ENCODE data around the gene NPSR1. TPM values are rescaled to one million over a fixed set of nuclear protein-coding genes. Genes with fewer than 3 reads are reported as not detected.
A peak's percentile ranks its signal among the peaks of the same experiment; 100 is the strongest.
"Not testable (repeated sequence)": the region's sequence is repeated elsewhere in the genome, so short reads cannot be mapped to it uniquely, and the experiment has no call there.

Gene NPSR1
- total RNA-seq, 2 experiments from 2014 or later: not detected

GRCh38 chr7:34868602-34869001 is 210.6 kb downstream of the NPSR1 start:
- H3K4me1 Mint-ChIP-seq (ENCODE audit: low read depth); POLR2A ChIA-PET; H3K27me3 Mint-ChIP-seq (ENCODE audit: low read depth); H3K27ac Mint-ChIP-seq; DNase-seq; CTCF ChIA-PET; H3K36me3 Mint-ChIP-seq (ENCODE audit: low read depth); ATAC-seq; H3K9me3 Mint-ChIP-seq (ENCODE audit: insufficient read depth); H3K4me3 Mint-ChIP-seq: not testable (repeated sequence)

- H3K4me1 Mint-ChIP-seq (ENCODE audit: low read depth): no peaks in the 10 kb centered on the region
- ChIA-PET POLR2A (no interaction called here), CTCF (no interaction called here)
- no peak overlapping the region for H3K27ac Mint-ChIP-seq
- H3K36me3 Mint-ChIP-seq (ENCODE audit: low read depth): no peaks in the 10 kb centered on the region
- DNase-seq (no peak), ATAC-seq (no peak)
- no peaks in the 10 kb centered on the region for H3K9me3 Mint-ChIP-seq (ENCODE audit: insufficient read depth)
- H3K4me3 Mint-ChIP-seq: no peak overlapping the region
- H3K27me3 Mint-ChIP-seq (ENCODE audit: low read depth): no peaks in the 10 kb centered on the region
Measured at GRCh38 chr7:34869057-34869456, 211.0 kb downstream of the NPSR1 start.

GRCh38 chr7:34870041-34870440 is 212.0 kb downstream of the NPSR1 start:
- H3K4me3 Mint-ChIP-seq; CTCF ChIA-PET; POLR2A ChIA-PET; H3K27ac Mint-ChIP-seq; H3K9me3 Mint-ChIP-seq (ENCODE audit: insufficient read depth); ATAC-seq; H3K36me3 Mint-ChIP-seq (ENCODE audit: low read depth); H3K4me1 Mint-ChIP-seq (ENCODE audit: low read depth); H3K27me3 Mint-ChIP-seq (ENCODE audit: low read depth): not testable (repeated sequence)
- peak; percentile 4 for DNase-seq

- ATAC-seq; CTCF ChIA-PET; H3K4me3 Mint-ChIP-seq; DNase-seq; H3K27me3 Mint-ChIP-seq (ENCODE audit: low read depth); H3K4me1 Mint-ChIP-seq (ENCODE audit: low read depth); POLR2A ChIA-PET; H3K36me3 Mint-ChIP-seq (ENCODE audit: low read depth); H3K9me3 Mint-ChIP-seq (ENCODE audit: insufficient read depth); H3K27ac Mint-ChIP-seq: not testable (repeated sequence)
Measured at GRCh38 chr7:34874329-34874728, 216.3 kb downstream of the NPSR1 start.

DNA sequence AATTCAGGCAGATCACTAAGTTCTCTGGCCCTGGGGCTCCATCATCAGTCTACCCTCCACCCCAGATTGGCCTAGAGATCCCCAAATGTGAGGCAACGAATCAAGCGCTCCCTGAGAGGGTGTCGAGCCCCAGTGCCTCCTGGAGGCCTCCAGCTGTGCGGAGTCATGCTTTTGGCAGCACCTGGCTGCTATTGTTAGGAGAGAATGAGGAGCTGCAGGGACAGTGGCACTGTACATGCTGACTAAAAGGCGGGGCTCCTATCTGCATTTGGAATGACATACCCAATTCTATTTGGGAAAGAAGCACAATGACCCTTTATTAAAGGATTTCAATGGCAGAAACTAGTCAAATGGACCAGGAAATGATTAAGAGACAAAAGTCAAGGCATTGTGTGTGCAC is 217.5 kb downstream of the NPSR1 start:
- CTCF ChIA-PET: no interaction called here
- POLR2A ChIA-PET: no interaction called here
- H3K36me3 Mint-ChIP-seq (ENCODE audit: low read depth): no peaks in the 10 kb centered on the region
- ATAC-seq: no peak
- no peak for DNase-seq
- no peak overlapping the region for H3K27ac Mint-ChIP-seq
- no peaks in the 10 kb centered on the region for H3K27me3 Mint-ChIP-seq (ENCODE audit: low read depth)
- H3K4me1 Mint-ChIP-seq (ENCODE audit: low read depth): no peaks in the 10 kb centered on the region
- no peaks in the 10 kb centered on the region for H3K9me3 Mint-ChIP-seq (ENCODE audit: insufficient read depth)
- no peak overlapping the region for H3K4me3 Mint-ChIP-seq

DNA sequence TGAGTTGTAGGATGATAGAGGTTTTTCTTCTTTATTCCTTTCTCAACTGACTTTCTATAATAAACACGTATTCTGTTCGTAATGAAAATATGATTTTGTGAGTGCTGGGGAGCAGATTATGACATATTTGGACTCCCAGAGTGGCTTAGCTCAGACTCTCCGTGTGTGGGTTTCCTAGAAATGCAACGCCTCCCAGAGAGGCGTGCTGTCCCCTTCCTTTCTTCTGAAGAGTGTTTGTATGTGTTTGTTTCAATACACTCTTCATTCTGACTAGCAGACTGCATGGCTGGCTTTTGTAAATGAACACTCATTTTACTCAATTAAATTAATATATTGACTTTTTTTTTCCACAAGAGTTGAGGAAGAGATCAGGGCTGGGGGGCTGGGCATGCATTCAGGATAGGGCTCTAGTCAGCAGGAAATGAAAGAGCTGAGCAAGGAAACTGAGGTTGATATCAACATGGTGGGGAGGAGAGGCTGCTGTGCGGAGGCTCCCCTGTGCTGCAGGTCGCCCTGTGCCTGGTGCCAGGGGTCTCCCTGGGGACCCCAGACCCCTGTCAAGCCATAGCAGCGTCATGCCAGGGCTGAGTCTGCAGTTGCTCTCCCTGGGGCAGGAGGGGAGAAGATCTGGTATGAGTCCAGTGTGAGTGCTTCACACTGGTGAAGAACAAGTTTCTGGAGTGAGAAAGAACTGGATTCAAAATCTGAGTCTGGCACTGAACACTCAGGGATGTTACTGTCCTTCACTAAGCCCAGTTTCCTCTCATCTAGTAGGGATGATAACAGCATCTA is 221.1 kb downstream of the NPSR1 start:
- POLR2A ChIA-PET; DNase-seq; H3K27ac Mint-ChIP-seq; H3K4me3 Mint-ChIP-seq; H3K9me3 Mint-ChIP-seq (ENCODE audit: insufficient read depth); H3K4me1 Mint-ChIP-seq (ENCODE audit: low read depth); ATAC-seq; CTCF ChIA-PET; H3K27me3 Mint-ChIP-seq (ENCODE audit: low read depth); H3K36me3 Mint-ChIP-seq (ENCODE audit: low read depth): not testable (repeated sequence)

- no peaks in the 10 kb centered on the region for H3K27me3 Mint-ChIP-seq (ENCODE audit: low read depth)
- ChIA-PET CTCF (no interaction called here), POLR2A (no interaction called here)
- ATAC-seq: no peak
- DNase-seq: no peak
- no peak overlapping the region for H3K4me3 Mint-ChIP-seq
- H3K4me1 Mint-ChIP-seq (ENCODE audit: low read depth): no peaks in the 10 kb centered on the region
- no peaks in the 10 kb centered on the region for H3K9me3 Mint-ChIP-seq (ENCODE audit: insufficient read depth)
- no peak overlapping the region for H3K27ac Mint-ChIP-seq
- no peaks in the 10 kb centered on the region for H3K36me3 Mint-ChIP-seq (ENCODE audit: low read depth)
Measured at GRCh38 chr7:34879871-34880270, 221.9 kb downstream of the NPSR1 start.

DNA sequence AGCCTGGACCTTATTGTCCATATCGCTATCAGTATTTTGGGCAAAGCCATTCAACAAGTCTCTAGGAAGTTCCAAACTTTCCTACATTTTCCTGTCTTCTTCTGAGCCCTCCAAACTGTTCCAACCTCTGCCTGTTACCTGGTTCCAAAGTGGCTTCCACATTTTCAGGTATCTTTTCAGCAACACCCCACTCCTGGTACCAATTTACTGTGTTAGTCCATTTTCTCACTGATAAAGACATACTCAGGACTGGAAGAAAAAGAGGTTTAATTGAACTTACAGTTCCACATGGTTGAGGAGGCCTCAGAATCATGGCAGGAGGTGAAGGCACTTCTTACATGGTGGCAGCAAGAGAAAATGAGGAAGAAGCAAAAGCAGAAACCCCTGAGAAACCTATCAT is 225.8 kb downstream of the NPSR1 start:
- H3K4me3 Mint-ChIP-seq; H3K9me3 Mint-ChIP-seq (ENCODE audit: insufficient read depth); H3K27ac Mint-ChIP-seq; H3K4me1 Mint-ChIP-seq (ENCODE audit: low read depth); CTCF ChIA-PET; POLR2A ChIA-PET; ATAC-seq; H3K27me3 Mint-ChIP-seq (ENCODE audit: low read depth); H3K36me3 Mint-ChIP-seq (ENCODE audit: low read depth); DNase-seq: not testable (repeated sequence)

DNA sequence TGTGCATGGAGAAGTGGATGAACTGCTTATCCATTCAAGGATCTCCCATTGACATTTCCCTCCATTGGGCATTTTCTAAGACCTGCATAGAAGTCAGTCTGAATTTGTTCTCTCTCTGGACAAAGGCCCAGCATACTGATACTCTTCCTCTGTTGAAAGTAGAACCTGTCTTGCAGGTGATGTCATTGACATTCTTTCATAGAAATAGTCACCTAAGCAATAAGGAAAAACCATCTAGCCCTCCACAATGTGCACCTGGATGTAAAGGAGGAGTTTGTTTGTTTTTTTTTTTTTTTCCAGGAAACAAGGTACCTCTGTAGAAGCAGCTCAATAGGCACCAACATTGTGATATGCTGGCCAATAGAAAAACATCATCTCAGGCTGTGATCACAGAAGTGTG is 228.8 kb downstream of the NPSR1 start:
- H3K27me3 Mint-ChIP-seq (ENCODE audit: low read depth): no peaks in the 10 kb centered on the region

GRCh38 chr7:34889951-34890350 is 231.9 kb downstream of the NPSR1 start:
- Mint-ChIP-seq H3K9me3 (ENCODE audit: insufficient read depth) (peaks cover 5% of the 10 kb centered on the region), H3K4me1 (ENCODE audit: low read depth) (no peaks in the 10 kb centered on the region), H3K36me3 (ENCODE audit: low read depth) (no peaks in the 10 kb centered on the region), H3K27ac (no peak overlapping the region), H3K27me3 (ENCODE audit: low read depth) (no peaks in the 10 kb centered on the region), H3K4me3 (no peak overlapping the region)
- DNase-seq: no peak
- ChIA-PET CTCF (no interaction called here), POLR2A (no interaction called here)
- no peak for ATAC-seq

More for the DNA sequence above, 228.8 kb downstream of the NPSR1 start:
- Mint-ChIP-seq H3K4me1 (ENCODE audit: low read depth) (no peaks in the 10 kb centered on the region), H3K4me3 (no peak overlapping the region), H3K36me3 (ENCODE audit: low read depth) (no peaks in the 10 kb centered on the region), H3K9me3 (ENCODE audit: insufficient read depth) (no peaks in the 10 kb centered on the region), H3K27ac (no peak overlapping the region)
- ChIA-PET CTCF (no interaction called here), POLR2A (no interaction called here)
- ATAC-seq (no peak), DNase-seq (no peak)

GRCh38 chr7:34895202-34895601 is 237.2 kb downstream of the NPSR1 start:
- no peak overlapping the region for H3K27ac Mint-ChIP-seq
- ChIA-PET POLR2A (no interaction called here), CTCF (no interaction called here)
- no peak overlapping the region for H3K4me3 Mint-ChIP-seq
- no peaks in the 10 kb centered on the region for H3K27me3 Mint-ChIP-seq (ENCODE audit: low read depth)
- H3K9me3 Mint-ChIP-seq (ENCODE audit: insufficient read depth): peaks cover 7% of the 10 kb centered on the region
- no peaks in the 10 kb centered on the region for H3K4me1 Mint-ChIP-seq (ENCODE audit: low read depth)
- ATAC-seq (no peak), DNase-seq (no peak)
- H3K36me3 Mint-ChIP-seq (ENCODE audit: low read depth): no peaks in the 10 kb centered on the region

All from activated CD8-positive, alpha-beta T cell treated with anti-CD3 and anti-CD28 coated beads, Interleukin-2, amount 10 ng/mL, durations not matched to agents 7 days and 5 days (primary cell).